Measurements from ENCODE around the gene SHC2.

- TF ChIP-seq CTCF (IDR thresholded peaks at IDR 0.05; ENCODE audit: insufficient read depth, low read depth, low read length), result no peak
- TF ChIP-seq EZH2 (IDR thresholded peaks at IDR 0.05; ENCODE audit: insufficient read depth, low read length), result no peak
Measured at GRCh38 chr19:460877-461720, at the start of gene SHC2.
